A549 (cell line): Measurements from ENCODE around the gene DNAJB5. TPM values are rescaled to one million over a fixed set of nuclear protein-coding genes. Genes with fewer than 3 reads are reported as not detected.

Experiments
- ATAC-seq, 2 experiments: fragments of 200-7000 bp in 1 of 2; fragments of >200 bp in 1 of 2; cut with Nextera tagmentation in 1 of 2; cut with Tn5 transposase in 1 of 2; 3 replicates each; pipeline versions ENCODE4 v1.8.0 to v1.9.1; 2018 to 2020; ENCODE audit warnings: mild to moderate bottlenecking in 1 of 2, moderate library complexity in 1 of 2
- CTCF ChIA-PET: fragments of 300-600 bp; sonication (Branson Sonifier 250); formaldehyde crosslinking; extraction: SDS; loops from one replicate; lab custom pipeline; 2021; ENCODE audit warnings: antibody characterized with exemption, inconsistent platforms; lab: Yijun Ruan, JAX
- POLR2A ChIA-PET: fragments of 350-600 bp; formaldehyde crosslinking; extraction: SDS; loops from one replicate; lab custom pipeline; 2021; ENCODE audit warnings: antibody characterized with exemption, inconsistent platforms; lab: Yijun Ruan, JAX
- DNase-seq, 2 experiments: peaks; one replicate each; pipeline versions ENCODE4 v3.0.0 to v3.0.0-alpha.2; 2011 to 2016; ENCODE audit warnings: low read depth in 1 of 2, low spot score in 1 of 2
- FAIRE-seq: peaks from 2 replicates; lab custom pipeline; 2011; peaks lifted over from hg19 to GRCh38; lab: Jason Lieb, UNC
- H3K27ac ChIP-seq, 2 experiments: fragments of >200 bp; sonication (Bioruptor Twin); formaldehyde crosslinking; 3 replicates each; pipeline ENCODE4 v1.5.1; 2016 to 2017
- H3K4me1 ChIP-seq: fragments of >200 bp; sonication (Bioruptor Twin); formaldehyde crosslinking; 3 replicates; pipeline ENCODE4 v1.6.1; 2016
- H3K4me2 ChIP-seq: fragments of >200 bp; sonication (Bioruptor Twin); formaldehyde crosslinking; 3 replicates; pipeline ENCODE4 v1.6.1; 2016
- H3K4me3 ChIP-seq: fragments of >200 bp; sonication (Bioruptor Twin); formaldehyde crosslinking; 3 replicates; pipeline ENCODE4 v1.5.1; 2016
- H3K9me3 ChIP-seq: fragments of >200 bp; sonication (Bioruptor Twin); formaldehyde crosslinking; 3 replicates; pipeline ENCODE4 v1.6.1; 2016
- BHLHE40 ChIP-seq: IDR thresholded peaks from 2 replicates; pipeline ENCODE4 v1.6.1; 2012; ENCODE audit warnings: low read depth, low read length, inconsistent platforms
- CBX2 ChIP-seq: fragments of 200-600 bp; sonication (generic); IDR thresholded peaks from 2 replicates; pipeline ENCODE4 v1.6.1; 2016; ENCODE audit warnings: low read depth, mild to moderate bottlenecking, borderline replicate concordance
- CBX8 ChIP-seq: fragments of 200-600 bp; sonication (generic); IDR thresholded peaks from 2 replicates; pipeline ENCODE4 v1.6.1; 2016
- CEBPB ChIP-seq, 2 experiments: fragments of >200 bp in 1 of 2; sonication (Bioruptor Twin) in 1 of 2; formaldehyde crosslinking in 1 of 2; IDR thresholded peaks; 2 replicates each; pipeline ENCODE4 v1.6.1; 2012 to 2016
- CHD2 ChIP-seq: fragments of 150-350 bp; IDR thresholded peaks from 2 replicates; pipeline ENCODE4 v1.6.1; 2014; ENCODE audit warnings: low read length; ENCODE audit not compliant: partially characterized antibody
- CHD4 ChIP-seq: fragments of 200-600 bp; sonication (generic); IDR thresholded peaks from 2 replicates; pipeline ENCODE4 v1.6.1; 2016; ENCODE audit warnings: antibody characterized with exemption, mild to moderate bottlenecking, borderline replicate concordance
- EHMT2 ChIP-seq: fragments of 200-600 bp; sonication (generic); IDR thresholded peaks from 2 replicates; pipeline ENCODE4 v1.6.1; 2016; ENCODE audit warnings: antibody characterized with exemption, low read depth, mild to moderate bottlenecking, moderate library complexity
- EP300 ChIP-seq, 2 experiments: fragments of >200 bp; sonication (Bioruptor Twin); formaldehyde crosslinking; IDR thresholded peaks; 2 replicates in 1 of 2; 3 replicates in 1 of 2; pipeline ENCODE4 v1.6.1; 2016 to 2017
- FOSB ChIP-seq: fragments of 250-450 bp; sonication (Bioruptor Pico); IDR thresholded peaks from 2 replicates; pipeline ENCODE4 v1.5.0; 2020; ENCODE audit warnings: mild to moderate bottlenecking, moderate library complexity
- FOXS1 ChIP-seq: fragments of 250-450 bp; sonication (Bioruptor Pico); IDR thresholded peaks from 2 replicates; pipeline ENCODE4 v1.5.0; 2020; ENCODE audit warnings: mild to moderate bottlenecking, moderate library complexity
- HEYL ChIP-seq: fragments of 250-450 bp; sonication (Bioruptor Pico); IDR thresholded peaks from 2 replicates; pipeline ENCODE4 v1.8.0; 2021; ENCODE audit warnings: mild to moderate bottlenecking, moderate library complexity
- HOXB13 ChIP-seq: fragments of 250-450 bp; sonication (Bioruptor Pico); IDR thresholded peaks from 2 replicates; pipeline ENCODE4 v1.5.0; 2020; ENCODE audit warnings: low read depth, mild to moderate bottlenecking, moderate library complexity
- JUNB ChIP-seq: fragments of >200 bp; sonication (Bioruptor Twin); formaldehyde crosslinking; IDR thresholded peaks from 2 replicates; pipeline ENCODE4 v1.6.1; 2016
- KDM5A ChIP-seq: fragments of 200-600 bp; sonication (generic); IDR thresholded peaks from 2 replicates; pipeline ENCODE4 v1.6.1; 2016; ENCODE audit warnings: antibody characterized with exemption, mild to moderate bottlenecking
- MAFK ChIP-seq: fragments of 450-650 bp; IDR thresholded peaks from 2 replicates; pipeline ENCODE4 v1.6.1; 2014; ENCODE audit not compliant: partially characterized antibody
- NFE2L2 ChIP-seq: fragments of 150-350 bp; conservative IDR thresholded peaks from 2 replicates; pipeline ENCODE4 v1.6.1; 2014; ENCODE audit warnings: low read length
- NPAS2 ChIP-seq: fragments of 250-450 bp; sonication (Bioruptor Pico); IDR thresholded peaks from 2 replicates; pipeline ENCODE4 v1.8.0; 2022; ENCODE audit warnings: mild to moderate bottlenecking, moderate library complexity, borderline replicate concordance
- NR3C1 ChIP-seq: fragments of >200 bp; sonication (Bioruptor Twin); formaldehyde crosslinking; IDR thresholded peaks from 3 replicates; pipeline ENCODE4 v1.6.1; 2017
- PHF8 ChIP-seq: fragments of 200-600 bp; sonication (generic); IDR thresholded peaks from 2 replicates; pipeline ENCODE4 v1.6.1; 2016; ENCODE audit warnings: low read depth, mild to moderate bottlenecking, antibody characterized with exemption, moderate library complexity, borderline replicate concordance
- RAD21 ChIP-seq, 2 experiments: fragments of >200 bp in 1 of 2; sonication (Bioruptor Twin) in 1 of 2; formaldehyde crosslinking in 1 of 2; IDR thresholded peaks in 1 of 2; conservative IDR thresholded peaks in 1 of 2; 2 replicates in 1 of 2; 3 replicates in 1 of 2; pipeline ENCODE4 v1.6.1; 2012 to 2018; ENCODE audit warnings: inconsistent platforms in 1 of 2
- RARB ChIP-seq: fragments of 250-450 bp; sonication (Bioruptor Pico); IDR thresholded peaks from 2 replicates; pipeline ENCODE4 v1.8.0; 2021; ENCODE audit warnings: mild to moderate bottlenecking, moderate library complexity
- RFX5 ChIP-seq: fragments of 450-650 bp; IDR thresholded peaks from 2 replicates; pipeline ENCODE4 v1.7.1; 2014; ENCODE audit warnings: antibody characterized with exemption, mild to moderate bottlenecking, moderate library complexity
- RNF2 ChIP-seq: fragments of 200-600 bp; sonication (generic); IDR thresholded peaks from 2 replicates; pipeline ENCODE4 v1.6.1; 2016; ENCODE audit warnings: low read depth, mild to moderate bottlenecking, antibody characterized with exemption, moderate library complexity, borderline replicate concordance
- SMC3 ChIP-seq: fragments of >200 bp; sonication (Bioruptor Twin); formaldehyde crosslinking; IDR thresholded peaks from 3 replicates; pipeline ENCODE4 v1.6.1; 2018; ENCODE audit warnings: inconsistent platforms
- TFCP2L1 ChIP-seq: fragments of 250-450 bp; sonication (Bioruptor Pico); IDR thresholded peaks from 2 replicates; pipeline ENCODE4 v1.5.0; 2021; ENCODE audit warnings: mild to moderate bottlenecking
- ZC3H11A ChIP-seq: fragments of 450-650 bp; IDR thresholded peaks from 2 replicates; pipeline ENCODE4 v1.6.1; 2014; ENCODE audit warnings: antibody characterized with exemption, mild to moderate bottlenecking
- ZNF302 ChIP-seq: fragments of 250-450 bp; sonication (Bioruptor Pico); IDR thresholded peaks from 2 replicates; pipeline ENCODE4 v1.9.0; 2021; ENCODE audit warnings: inconsistent platforms, mild to moderate bottlenecking, moderate library complexity
- WGBS: methylation state at CpG from one replicate; pipeline ENCODE4 v1.1.6; 2017; ENCODE audit errors: missing lambda C conversion rate; 5-methylcytosine and 5-hydroxymethylcytosine counted together
- polyA plus RNA-seq, 4 experiments: library from polyadenylated mRNA; depleted of rRNA in 3 of 4; stranded (reverse); fragments of >200 nt; fragmentation: RNase III in 1 of 4; extraction: RNeasy Plus Mini Kit Qiagen cat#74134 plus additional on column Dnase treatment in 1 of 4; gene quantifications; 2 replicates in 3 of 4; 3 replicates in 1 of 4; pipeline ENCODE4 v1.2.3, GENCODE V29; 2011 to 2017
- TF ChIP-seq, protein P1 (sequence below): fragments of 450-650 bp; IDR thresholded peaks from 2 replicates; pipeline ENCODE4 v1.6.1; 2014; ENCODE audit warnings: antibody characterized with exemption
- TF ChIP-seq, protein P2 (sequence below): fragments of >200 bp; sonication (Bioruptor Twin); formaldehyde crosslinking; IDR thresholded peaks from 3 replicates; pipeline ENCODE4 v1.5.1; 2016
- TF ChIP-seq, protein P3 (sequence below): fragments of 150-350 bp; IDR thresholded peaks from 2 replicates; pipeline ENCODE4 v1.6.1; 2014; ENCODE audit warnings: low read depth, mild to moderate bottlenecking, low read length
- TF ChIP-seq, protein P4 (sequence below): fragments of 250-450 bp; sonication (Bioruptor Pico); IDR thresholded peaks from 2 replicates; pipeline ENCODE4 v1.5.0; 2021; ENCODE audit warnings: mild to moderate bottlenecking, moderate library complexity, borderline replicate concordance
- TF ChIP-seq, protein P5 (sequence below): fragments of >200 bp; sonication (Bioruptor Twin); formaldehyde crosslinking; IDR thresholded peaks from 2 replicates; pipeline ENCODE4 v1.6.1; 2016

The DNAJB5 gene
- polyA plus RNA-seq, 2 of the 4 experiments (the other 2 are of a cell fraction), result 0.72 to 4.4 TPM

DNA sequence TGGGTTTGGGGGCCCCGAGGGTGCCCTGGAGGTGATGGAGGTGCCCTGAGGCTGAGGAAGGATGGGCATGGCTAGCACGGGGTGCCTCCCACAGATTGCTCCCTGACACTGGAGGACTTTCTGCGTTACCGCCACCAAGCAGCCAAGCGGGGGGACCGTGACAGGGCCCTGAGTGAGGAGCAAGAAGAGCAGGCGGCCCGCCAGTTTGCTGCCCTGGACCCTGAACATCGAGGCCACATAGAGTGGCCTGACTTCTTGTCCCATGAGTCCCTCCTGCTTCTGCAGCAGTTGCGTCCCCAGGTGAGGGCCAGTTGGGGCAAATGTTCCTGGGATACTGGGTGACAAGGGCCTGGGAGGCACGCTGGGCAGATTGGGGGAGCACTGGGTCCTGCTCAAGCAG is 13.1 kb upstream of the DNAJB5 start:
- ATAC-seq, result no peak
- Histone ChIP-seq H3K4me2 (no peak overlapping the region), H3K4me1 (no peaks in the 10 kb centered on the region), H3K27ac (no peak overlapping the region), H3K9me3 (no peaks in the 10 kb centered on the region), H3K4me3 (no peak overlapping the region)
- no peak for FAIRE-seq
- ChIA-PET POLR2A (no interaction called here), CTCF (interaction anchor here (1.8 kb wide), 1 partner anchor 216 kb away, joined by 6 read pairs; no protein-coding TSS in a partner anchor)
- TF ChIP-seq, protein P1, sequence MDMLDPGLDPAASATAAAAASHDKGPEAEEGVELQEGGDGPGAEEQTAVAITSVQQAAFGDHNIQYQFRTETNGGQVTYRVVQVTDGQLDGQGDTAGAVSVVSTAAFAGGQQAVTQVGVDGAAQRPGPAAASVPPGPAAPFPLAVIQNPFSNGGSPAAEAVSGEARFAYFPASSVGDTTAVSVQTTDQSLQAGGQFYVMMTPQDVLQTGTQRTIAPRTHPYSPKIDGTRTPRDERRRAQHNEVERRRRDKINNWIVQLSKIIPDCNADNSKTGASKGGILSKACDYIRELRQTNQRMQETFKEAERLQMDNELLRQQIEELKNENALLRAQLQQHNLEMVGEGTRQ, result no peak
- no peak for TF ChIP-seq RAD21 (conservative IDR thresholded peaks at IDR 0.05 in 1 of 2, IDR thresholded peaks at IDR 0.05 in 1 of 2)
- no peak for TF ChIP-seq MAFK
- 30% methylated on average over 9 of the region's 11 CpGs for WGBS
- no peak for DNase-seq

DNA sequence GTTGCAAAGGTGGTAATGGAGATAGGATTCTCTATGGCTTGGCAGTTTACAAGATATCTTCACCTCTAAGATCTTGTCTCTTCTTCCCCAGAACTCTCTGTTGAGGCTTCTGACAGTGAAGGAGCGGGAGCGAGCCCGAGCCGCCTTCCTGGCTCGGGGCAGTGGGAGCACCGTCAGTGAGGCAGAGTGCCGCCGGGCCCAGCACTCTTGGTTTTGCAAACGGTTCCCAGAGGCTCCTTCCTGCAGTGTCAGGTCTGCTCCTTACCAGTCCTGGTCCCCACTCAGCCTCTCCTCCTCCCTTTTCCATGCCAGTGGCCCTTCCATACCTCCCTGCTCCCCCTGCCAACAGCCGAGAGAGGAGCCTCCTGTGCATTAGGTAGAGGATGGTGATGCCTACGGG is 12.6 kb upstream of the DNAJB5 start:
- ATAC-seq, result no peak

DNA sequence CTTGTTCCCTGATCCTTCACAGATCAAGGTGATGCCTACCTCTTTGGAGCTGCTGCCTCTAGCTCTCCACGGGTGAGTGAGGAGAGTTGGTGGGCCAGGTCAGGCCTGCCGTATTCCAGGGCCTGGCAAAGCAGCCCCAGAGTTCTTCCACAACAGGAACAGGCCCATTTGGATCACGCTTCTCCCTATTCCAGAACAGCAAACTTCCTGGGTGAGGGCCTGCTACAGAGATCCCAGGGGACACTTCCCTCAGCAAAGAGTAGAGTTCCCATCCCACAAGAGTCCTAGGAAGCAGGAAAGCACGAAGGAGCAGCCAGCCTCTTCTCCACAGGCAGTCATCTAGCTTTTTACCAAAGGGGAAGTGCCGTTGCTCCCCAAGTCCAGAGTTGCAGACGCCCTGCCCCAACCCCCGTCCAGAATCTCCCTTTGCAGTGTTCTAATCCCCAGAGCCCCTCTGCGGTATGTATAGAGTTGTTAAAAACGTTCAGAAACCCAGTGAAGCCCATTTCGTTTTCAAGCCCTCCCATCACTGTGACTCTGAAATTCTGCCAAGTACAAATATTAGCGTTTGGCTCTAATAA is 9.3 kb upstream of the DNAJB5 start:
- no peak overlapping the region for H3K4me3 ChIP-seq
- DNase-seq (no peak), ATAC-seq (no peak), FAIRE-seq (no peak)
- POLR2A ChIA-PET, result no interaction called here
- WGBS, result 33% methylated on average over 11 of the region's 11 CpGs
- no peak overlapping the region for H3K27ac ChIP-seq
- H3K4me2 ChIP-seq, result no peak overlapping the region
- no peaks in the 10 kb centered on the region for H3K9me3 ChIP-seq
- H3K4me1 ChIP-seq, result no peaks in the 10 kb centered on the region
- CTCF ChIA-PET, result interaction anchor here (1.0 to 3.6 kb wide), 4 partner anchors 16 to 222 kb away, joined by 3 to 22 read pairs (median 4); no protein-coding TSS in a partner anchor
- TF ChIP-seq FOXS1 (CRISPR knock-in tag) (no peak), BHLHE40 (no peak), JUNB (no peak), CHD4 (no peak), EHMT2 (no peak), RFX5 (no peak), HEYL (CRISPR knock-in tag) (no peak), EP300 (IDR thresholded peaks at IDR 0.05) (no peak), RARB (CRISPR knock-in tag) (no peak), SMC3 (no peak), ZC3H11A (no peak), PHF8 (no peak), CBX8 (no peak), TFCP2L1 (CRISPR knock-in tag) (no peak)
- TF ChIP-seq, protein P2, sequence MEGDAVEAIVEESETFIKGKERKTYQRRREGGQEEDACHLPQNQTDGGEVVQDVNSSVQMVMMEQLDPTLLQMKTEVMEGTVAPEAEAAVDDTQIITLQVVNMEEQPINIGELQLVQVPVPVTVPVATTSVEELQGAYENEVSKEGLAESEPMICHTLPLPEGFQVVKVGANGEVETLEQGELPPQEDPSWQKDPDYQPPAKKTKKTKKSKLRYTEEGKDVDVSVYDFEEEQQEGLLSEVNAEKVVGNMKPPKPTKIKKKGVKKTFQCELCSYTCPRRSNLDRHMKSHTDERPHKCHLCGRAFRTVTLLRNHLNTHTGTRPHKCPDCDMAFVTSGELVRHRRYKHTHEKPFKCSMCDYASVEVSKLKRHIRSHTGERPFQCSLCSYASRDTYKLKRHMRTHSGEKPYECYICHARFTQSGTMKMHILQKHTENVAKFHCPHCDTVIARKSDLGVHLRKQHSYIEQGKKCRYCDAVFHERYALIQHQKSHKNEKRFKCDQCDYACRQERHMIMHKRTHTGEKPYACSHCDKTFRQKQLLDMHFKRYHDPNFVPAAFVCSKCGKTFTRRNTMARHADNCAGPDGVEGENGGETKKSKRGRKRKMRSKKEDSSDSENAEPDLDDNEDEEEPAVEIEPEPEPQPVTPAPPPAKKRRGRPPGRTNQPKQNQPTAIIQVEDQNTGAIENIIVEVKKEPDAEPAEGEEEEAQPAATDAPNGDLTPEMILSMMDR, result no peak
- TF ChIP-seq, protein P3, sequence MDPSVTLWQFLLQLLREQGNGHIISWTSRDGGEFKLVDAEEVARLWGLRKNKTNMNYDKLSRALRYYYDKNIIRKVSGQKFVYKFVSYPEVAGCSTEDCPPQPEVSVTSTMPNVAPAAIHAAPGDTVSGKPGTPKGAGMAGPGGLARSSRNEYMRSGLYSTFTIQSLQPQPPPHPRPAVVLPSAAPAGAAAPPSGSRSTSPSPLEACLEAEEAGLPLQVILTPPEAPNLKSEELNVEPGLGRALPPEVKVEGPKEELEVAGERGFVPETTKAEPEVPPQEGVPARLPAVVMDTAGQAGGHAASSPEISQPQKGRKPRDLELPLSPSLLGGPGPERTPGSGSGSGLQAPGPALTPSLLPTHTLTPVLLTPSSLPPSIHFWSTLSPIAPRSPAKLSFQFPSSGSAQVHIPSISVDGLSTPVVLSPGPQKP, result no peak
- TF ChIP-seq, protein P4, sequence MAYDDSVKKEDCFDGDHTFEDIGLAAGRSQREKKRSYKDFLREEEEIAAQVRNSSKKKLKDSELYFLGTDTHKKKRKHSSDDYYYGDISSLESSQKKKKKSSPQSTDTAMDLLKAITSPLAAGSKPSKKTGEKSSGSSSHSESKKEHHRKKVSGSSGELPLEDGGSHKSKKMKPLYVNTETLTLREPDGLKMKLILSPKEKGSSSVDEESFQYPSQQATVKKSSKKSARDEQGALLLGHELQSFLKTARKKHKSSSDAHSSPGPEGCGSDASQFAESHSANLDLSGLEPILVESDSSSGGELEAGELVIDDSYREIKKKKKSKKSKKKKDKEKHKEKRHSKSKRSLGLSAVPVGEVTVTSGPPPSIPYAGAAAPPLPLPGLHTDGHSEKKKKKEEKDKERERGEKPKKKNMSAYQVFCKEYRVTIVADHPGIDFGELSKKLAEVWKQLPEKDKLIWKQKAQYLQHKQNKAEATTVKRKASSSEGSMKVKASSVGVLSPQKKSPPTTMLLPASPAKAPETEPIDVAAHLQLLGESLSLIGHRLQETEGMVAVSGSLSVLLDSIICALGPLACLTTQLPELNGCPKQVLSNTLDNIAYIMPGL, result no peak

More for the DNA sequence above, 12.6 kb upstream of the DNAJB5 start:
- no peak for FAIRE-seq
- WGBS, result 51% methylated on average over 10 of the region's 11 CpGs
- no peak overlapping the region for H3K4me2 ChIP-seq
- no peak overlapping the region for H3K27ac ChIP-seq
- POLR2A ChIA-PET, result no interaction called here
- no peaks in the 10 kb centered on the region for H3K9me3 ChIP-seq
- DNase-seq, result no peak
- H3K4me3 ChIP-seq, result no peak overlapping the region
- no peak for TF ChIP-seq NR3C1
- TF ChIP-seq NFE2L2, result no peak
- TF ChIP-seq RNF2, result no peak
- TF ChIP-seq RAD21 (conservative IDR thresholded peaks at IDR 0.05 in 1 of 2, IDR thresholded peaks at IDR 0.05 in 1 of 2), result no peak
- TF ChIP-seq CHD2, result no peak
- TF ChIP-seq, protein P3, result no peak
- no peak for TF ChIP-seq NPAS2 (CRISPR knock-in tag)
- TF ChIP-seq ZNF302, result no peak
- TF ChIP-seq FOSB (CRISPR knock-in tag), result no peak
- TF ChIP-seq CEBPB (IDR thresholded peaks at IDR 0.05), result no peak
- TF ChIP-seq KDM5A, result no peak
- TF ChIP-seq, protein P5, sequence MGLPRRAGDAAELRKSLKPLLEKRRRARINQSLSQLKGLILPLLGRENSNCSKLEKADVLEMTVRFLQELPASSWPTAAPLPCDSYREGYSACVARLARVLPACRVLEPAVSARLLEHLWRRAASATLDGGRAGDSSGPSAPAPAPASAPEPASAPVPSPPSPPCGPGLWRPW, result no peak
- TF ChIP-seq CBX8, result no peak
- TF ChIP-seq CBX2, result no peak
- no peak for TF ChIP-seq SMC3
- TF ChIP-seq EHMT2, result no peak
- no peak for TF ChIP-seq HOXB13 (CRISPR knock-in tag)
- H3K4me1 ChIP-seq, result no peaks in the 10 kb centered on the region
- CTCF ChIA-PET, result no interaction called here
